Measurements from ENCODE around the gene UBL4B.

DNA sequence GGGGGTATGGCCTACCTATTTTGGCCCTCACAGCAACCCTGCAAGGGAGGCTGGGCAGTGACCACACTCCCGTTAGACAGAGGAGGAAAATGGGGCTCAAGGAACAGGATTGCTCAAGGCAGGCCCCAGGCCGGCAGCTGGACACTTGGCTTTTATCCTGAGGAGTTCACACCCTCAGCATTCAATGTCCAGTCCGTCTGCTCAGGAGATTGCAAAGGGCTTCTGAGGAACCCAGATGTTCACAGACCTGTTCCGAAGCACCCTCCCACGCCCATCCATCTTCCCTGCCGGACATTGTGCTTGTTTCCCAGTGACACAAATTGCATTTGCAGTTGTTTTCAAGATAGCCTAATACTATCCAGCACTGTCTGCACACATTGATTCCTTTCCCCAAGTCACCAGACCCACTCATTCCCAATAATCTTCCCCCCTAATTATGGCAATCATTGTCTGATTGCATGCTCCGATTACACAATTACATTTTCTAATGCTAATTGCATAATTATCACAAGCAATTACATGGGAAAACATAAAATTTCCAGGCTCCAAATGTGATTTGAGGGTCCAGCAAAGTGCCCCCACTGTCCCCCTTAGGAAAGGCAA, 4.3 kb upstream of the UBL4B start:
- TF ChIP-seq, protein P1, sequence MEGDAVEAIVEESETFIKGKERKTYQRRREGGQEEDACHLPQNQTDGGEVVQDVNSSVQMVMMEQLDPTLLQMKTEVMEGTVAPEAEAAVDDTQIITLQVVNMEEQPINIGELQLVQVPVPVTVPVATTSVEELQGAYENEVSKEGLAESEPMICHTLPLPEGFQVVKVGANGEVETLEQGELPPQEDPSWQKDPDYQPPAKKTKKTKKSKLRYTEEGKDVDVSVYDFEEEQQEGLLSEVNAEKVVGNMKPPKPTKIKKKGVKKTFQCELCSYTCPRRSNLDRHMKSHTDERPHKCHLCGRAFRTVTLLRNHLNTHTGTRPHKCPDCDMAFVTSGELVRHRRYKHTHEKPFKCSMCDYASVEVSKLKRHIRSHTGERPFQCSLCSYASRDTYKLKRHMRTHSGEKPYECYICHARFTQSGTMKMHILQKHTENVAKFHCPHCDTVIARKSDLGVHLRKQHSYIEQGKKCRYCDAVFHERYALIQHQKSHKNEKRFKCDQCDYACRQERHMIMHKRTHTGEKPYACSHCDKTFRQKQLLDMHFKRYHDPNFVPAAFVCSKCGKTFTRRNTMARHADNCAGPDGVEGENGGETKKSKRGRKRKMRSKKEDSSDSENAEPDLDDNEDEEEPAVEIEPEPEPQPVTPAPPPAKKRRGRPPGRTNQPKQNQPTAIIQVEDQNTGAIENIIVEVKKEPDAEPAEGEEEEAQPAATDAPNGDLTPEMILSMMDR (IDR thresholded peaks at IDR 0.05; ENCODE audit: low read length) = no peak
- no peak for TF ChIP-seq EZH2 (IDR thresholded peaks at IDR 0.05; ENCODE audit: borderline replicate concordance, low read length)

All from OCI-LY1 (cell line).